HG03064 (cell line): ENCODE results near the gene CCT5.
"Not testable (repeated sequence)": the region's sequence is repeated elsewhere in the genome, so short reads cannot be mapped to it uniquely, and the experiment has no call there.

Experiments used
- ATAC-seq: cut with Tn5 transposase; IDR thresholded peaks from one replicate; pipeline ENCODE4 v1.9.1; 2021; ENCODE audit warnings: low read depth; ENCODE audit not compliant: unreplicated experiment

Gene CCT5

DNA sequence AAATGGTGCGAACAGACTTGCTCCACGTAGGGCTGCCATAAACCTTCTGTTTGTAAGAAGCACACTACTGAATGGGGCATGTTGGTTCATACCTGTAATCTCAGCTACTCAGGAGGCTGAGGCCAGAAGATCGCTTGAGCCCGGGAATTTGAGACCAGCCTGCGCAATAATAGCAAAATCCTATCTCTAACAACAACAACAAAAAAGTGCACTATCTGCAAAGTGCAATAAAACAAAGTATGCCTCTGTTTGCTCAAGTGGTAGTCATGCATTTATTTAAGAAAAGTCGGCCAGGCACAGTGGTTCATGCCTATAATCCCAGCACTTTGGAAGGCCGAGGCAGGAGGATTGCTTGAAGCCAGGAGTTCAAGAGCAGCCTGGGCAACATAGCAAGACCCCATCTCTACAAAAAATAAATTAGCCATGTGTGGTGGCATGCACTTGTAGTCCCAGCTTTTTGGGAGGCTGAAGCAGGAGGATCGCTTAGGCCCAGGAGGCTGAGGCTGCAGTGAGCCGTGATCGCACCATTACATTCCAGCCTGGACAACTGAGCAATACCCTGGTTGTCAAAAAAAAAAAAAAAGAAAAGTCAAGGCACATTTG is 5.6 kb upstream of the CCT5 start:
- ATAC-seq, result no peak

DNA sequence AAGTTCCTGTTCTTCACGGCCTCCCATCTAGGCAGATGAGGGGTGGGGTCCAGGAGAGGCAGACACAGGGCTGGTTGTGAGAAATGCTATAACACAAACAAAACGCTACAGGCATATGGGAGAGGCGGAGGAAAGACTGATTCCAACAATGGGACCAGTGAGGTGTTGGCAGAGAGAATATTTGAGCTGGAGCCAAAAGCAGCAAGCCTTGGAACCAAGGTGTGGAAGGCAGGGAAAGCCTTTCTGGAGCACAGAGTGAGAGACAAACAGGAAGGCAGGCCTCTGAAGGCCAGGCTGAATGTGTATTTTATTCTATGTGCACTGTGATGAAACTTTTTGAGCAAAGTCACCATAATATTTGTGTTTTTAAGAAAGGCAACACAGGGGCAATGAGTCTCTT is 3.3 kb upstream of the CCT5 start:
- no peak for ATAC-seq

DNA sequence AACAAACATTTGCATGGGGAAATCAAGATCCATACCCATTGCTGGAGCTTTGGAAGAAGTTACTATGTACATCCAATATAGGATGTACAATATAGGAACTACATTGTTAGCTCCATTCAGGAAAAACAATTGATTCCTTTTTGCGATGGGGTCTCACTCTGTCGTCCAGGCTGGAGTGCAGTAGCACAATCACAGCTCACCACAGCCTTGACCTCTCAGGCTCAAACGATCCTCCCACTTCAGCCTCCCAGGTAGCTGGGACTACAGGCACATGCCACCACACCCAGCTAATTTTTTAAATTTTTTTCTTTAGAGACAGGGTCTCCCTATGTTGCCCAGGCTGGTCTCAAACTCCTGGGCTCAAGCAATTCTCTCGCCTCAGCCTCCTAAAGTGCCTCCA is 2.9 kb upstream of the CCT5 start:
- ATAC-seq, result not testable (repeated sequence)

DNA sequence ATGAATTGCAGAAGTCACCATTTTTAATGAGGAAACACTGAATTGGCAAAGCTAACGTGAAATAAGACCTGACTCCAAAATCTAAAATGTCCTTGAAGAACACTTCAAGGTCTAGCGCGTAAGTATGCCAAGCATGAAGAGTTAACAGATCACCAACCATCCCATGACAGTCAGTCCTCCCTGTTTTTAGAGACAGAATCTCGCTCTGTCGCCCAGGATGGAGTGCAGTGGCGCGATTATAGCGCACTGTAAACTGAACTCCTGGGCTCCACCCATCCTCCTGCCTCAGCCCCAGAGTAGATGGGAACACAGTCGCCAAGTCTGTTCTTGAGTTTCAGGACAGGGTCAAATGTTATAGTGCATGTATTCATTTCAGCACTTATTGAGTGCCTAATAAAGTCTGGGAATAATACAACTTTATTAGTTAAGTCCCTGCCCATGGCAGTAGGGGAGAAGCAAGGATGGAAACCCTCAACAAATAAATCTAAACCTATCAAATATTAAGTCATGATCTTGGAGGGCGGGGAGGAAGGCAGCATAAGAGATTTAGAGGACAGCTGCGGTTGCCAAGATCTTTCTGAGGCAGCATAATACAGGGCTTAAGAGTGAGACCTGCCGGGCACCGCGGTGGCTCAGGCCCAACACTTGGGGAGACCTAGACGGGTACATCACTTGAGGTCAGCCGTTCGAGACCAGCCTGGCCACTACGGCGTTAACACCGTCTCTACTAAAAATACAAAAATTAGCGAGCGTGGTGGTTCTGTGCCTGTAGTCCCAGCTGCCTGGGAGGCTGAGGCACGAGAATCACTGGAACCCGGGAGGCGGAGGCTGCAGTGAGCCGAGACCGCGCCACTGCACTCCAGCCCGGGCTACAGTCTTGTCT is 1.5 kb upstream of the CCT5 start:
- ATAC-seq, result no peak

DNA sequence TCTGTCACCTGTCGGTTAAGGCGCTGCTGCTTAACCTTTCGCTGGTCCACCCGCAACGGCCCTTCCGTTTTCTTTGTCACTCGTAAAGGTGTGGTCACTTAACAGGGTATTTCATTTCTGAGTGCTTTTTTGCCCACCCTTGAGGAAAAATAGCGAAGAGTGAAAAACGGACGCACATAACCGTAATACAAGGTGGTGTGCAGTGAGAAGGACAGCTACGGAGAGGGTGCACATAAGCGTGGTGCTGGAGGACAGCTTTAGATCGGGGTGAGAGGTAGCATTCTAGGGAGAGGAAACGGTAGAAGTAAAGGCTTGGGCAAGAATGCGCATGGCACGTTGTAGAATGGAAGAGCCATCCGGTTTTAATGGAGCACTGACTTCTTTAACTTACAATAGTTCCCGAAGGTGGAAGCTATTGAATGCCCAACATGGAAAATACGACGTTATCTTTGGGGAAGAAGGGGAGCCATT is 761 bp downstream of the CCT5 start:
- peak; percentile 10 for ATAC-seq

DNA sequence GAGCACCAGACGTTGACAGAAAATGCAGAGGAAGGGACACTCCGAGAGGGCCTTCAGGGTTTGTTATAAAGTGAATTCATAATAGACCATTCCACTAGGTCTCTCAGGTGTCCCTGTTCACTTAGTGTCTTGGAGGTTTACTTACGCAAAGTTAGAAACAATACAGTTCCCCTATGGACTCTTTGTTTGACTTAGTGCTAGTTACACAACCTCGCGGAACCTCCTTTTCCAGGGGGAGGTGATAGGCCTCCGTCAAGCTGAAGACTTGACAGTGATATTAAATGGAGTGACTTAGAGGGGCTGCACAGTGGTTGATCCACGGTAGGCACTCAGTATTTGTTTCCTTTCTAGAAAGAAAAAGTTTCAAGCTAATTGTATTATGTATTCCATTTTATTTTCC is 1.3 kb downstream of the CCT5 start:
- no peak for ATAC-seq

DNA sequence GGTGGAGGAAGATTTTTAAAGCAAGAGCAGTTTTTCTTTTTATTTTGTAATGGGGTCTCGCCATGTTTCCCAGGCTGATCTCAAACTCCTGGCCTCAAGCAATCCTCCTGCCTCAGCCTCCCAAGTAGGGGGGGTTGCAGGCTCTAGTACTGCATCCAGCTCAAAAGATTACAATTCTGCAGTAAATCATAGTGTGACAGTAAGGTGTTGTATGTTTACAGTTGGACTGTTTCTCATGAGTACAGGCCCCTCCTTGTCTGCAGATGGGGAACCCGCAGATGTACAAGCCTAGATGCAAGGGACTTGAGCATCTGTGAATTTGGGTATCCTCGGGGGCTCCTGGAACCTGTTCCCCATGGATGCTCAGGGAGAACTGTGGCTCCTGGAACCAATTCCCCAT is 3.3 kb downstream of the CCT5 start:
- no peak for ATAC-seq

DNA sequence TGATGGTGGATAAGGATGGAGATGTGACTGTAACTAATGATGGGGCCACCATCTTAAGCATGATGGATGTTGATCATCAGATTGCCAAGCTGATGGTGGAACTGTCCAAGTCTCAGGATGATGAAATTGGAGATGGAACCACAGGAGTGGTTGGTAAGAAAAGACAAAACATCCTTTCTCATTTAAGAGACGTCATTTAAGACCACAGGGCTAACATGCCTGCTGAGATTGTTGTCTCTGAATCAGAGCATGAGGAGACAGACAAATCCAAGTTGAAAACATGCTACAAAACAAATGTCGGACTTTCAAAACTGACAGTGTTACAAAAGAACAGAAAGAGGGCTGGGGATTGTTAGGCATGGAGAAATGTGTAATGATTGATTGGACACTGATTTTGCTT is 4.6 kb downstream of the CCT5 start:
- ATAC-seq, result no peak

DNA sequence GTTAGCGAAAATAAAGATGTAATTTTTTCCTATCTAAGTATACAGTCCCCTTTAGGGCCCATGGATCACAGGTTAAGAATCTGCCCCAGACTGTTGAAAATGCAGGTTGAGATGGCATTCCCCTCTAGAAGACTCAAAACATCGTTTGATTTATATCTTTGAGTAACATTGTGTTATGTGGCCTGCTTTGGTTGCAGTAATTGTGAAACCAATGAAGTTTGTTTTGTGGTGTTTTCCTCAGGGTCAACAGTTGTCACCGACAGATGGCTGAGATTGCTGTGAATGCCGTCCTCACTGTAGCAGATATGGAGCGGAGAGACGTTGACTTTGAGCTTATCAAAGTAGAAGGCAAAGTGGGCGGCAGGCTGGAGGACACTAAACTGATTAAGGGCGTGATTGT is 7.8 kb downstream of the CCT5 start:
- no peak for ATAC-seq

DNA sequence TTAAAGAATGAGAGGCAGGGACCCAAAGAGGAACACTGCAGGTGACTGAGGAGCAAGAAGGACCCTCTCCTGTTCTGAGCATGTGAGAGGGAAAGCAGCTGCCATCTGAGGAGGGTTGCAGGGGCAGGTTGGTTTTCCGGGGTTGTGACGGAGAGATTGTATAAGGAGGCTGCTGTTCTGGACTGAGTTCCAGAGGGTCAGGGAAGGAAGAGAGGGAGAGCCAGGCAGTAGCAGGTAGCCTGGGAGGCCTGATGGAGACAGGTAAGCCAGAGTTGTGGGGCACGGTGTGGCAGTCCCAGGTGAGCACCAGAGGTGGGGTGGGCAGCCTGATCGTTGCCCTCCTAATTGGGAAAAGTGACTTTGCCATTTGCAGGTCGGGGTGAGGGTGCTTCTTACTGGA is 9.8 kb downstream of the CCT5 start:
- ATAC-seq, result no peak

DNA sequence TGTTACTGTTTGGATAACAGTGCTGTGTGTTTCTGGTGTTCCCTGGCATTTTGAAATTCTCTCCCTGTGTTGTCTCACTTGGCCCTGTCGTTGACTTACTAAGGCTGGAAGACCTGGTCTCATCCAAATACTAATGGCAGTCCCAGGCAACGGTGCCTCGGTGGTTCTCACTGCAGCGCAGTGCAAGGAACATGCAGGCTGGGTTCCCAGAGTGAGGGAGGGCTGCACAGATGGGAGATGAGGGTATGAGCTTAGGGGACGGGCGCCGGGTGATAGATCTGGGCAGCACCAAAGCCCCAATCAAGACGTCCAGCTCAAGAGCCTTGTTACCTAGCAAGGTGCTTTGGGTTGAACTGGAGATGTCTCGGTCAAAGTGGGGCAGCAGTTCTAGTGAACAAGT is 11.0 kb downstream of the CCT5 start:
- no peak for ATAC-seq

DNA sequence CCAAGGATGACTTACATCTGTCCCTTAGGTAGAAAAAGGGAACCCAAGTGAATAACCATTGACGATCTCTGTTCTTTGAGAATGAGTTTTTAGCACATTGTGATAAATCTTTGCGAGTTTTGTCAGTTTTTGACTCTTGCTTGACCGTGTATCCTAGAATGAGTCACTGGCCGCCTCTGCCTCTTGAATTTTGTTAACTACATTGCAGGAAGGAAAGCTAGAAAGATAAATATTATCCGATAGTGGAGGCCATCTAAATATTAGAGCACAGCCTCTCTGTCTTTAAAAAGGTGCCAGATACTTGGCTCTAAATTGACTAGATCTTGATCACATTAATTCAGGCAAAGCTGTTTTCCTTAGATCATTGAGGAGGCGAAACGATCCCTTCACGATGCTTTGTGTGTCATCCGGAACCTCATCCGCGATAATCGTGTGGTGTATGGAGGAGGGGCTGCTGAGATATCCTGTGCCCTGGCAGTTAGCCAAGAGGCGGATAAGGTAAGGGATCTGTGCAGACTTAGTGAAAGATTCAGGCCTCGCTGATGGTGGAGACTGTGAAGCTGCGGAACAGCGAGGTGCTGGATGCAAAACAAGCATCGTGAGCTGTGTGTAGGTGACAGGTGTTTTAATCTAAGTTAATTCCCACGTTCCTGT is 12.2 kb downstream of the CCT5 start:
- no peak for ATAC-seq

DNA sequence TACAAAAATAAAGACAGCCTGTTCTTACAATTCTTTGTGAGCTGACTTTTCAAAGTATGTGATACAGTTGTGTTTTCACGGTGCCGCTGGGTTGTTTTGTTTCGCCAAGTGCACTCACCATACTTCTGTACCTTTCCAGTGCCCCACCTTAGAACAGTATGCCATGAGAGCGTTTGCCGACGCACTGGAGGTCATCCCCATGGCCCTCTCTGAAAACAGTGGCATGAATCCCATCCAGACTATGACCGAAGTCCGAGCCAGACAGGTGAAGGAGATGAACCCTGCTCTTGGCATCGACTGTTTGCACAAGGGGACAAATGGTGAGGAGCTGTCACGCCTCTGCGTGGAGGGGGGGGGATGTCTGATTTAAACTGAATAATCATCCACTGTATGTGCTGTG is 12.9 kb downstream of the CCT5 start:
- no peak for ATAC-seq

DNA sequence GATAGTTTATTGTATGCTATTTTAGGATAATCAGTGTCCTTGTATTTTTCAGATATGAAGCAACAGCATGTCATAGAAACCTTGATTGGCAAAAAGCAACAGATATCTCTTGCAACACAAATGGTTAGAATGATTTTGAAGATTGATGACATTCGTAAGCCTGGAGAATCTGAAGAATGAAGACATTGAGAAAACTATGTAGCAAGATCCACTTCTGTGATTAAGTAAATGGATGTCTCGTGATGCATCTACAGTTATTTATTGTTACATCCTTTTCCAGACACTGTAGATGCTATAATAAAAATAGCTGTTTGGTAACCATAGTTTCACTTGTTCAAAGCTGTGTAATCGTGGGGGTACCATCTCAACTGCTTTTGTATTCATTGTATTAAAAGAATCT is 14.5 kb downstream of the CCT5 start:
- no peak for ATAC-seq

DNA sequence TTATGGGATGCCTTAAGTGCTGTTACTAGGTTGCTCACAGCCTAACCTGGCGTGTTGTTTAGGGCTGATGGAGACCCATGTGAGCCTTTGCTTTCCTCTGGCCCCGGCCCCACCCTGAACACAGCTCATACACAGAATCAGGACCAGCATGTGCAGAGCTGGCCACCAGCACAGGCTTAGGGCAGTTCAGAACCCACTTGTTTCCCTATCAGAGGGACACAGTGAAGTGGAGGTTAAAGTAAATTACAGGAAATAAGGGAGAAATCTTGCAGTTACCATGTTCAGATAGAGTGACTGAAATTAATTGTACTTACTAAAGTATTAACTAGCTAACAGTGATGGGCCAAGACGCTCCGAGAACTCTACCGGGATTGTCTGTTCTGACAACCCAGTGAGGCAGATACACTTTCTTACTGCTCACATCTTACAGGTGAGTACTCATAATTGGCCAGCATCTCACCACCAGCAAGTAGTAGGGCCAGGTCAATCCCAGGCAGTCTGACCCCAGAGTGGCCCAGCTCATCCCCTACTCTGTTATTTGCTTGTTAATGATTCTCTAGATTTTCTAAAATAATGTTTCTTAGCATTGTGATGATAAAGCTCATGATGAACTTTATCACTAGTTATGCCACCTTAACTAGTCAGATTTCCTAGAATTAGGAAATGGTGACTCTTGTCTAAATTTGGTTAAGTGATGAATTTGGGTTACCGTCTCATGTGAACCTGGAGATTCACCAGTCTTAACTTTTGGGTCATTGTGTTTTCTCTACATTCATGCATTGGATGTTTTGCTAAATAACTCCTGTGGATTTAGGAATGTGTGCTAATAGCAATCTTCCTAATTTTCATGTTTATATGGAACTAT is 15.4 kb downstream of the CCT5 start:
- ATAC-seq, result no peak

DNA sequence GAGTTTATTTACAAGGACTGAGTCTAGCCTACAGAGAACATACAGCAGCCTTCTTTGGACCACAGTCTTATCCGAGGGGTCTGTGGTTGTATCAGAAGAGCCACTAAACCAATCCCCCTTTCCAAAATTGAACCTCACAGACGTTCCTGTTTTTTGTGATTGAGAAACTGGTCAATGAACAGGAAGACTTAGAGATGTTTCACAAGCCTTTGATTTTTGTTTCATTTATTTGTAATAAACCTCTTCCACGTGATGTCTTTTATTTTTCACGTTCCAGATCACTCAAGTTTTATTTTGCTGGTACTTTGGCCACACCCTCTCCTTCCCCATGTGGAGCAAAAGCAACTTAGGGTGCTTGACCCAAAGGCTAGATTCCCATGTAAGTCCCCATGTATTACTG is 16.1 kb downstream of the CCT5 start:
- no peak for ATAC-seq

DNA sequence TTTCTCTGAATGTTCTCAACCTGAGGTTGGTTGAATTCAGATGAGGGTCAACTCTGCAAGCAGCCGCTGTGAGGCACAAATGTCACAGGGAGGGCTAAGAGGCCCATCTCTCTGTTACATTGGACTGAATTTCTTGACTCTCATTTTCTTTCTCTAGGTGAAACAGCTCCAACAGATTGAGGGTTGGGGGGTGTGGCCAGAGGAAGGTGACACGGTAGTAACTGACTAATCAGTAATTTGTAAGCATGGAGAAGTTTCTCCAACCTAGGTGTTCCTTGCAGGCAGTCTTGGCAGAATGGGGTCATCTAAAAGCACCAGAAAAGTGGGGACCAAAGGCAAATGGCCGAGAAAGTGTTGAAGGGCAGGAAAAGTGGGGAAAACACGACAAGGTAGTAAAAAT is 16.8 kb downstream of the CCT5 start:
- no peak for ATAC-seq

DNA sequence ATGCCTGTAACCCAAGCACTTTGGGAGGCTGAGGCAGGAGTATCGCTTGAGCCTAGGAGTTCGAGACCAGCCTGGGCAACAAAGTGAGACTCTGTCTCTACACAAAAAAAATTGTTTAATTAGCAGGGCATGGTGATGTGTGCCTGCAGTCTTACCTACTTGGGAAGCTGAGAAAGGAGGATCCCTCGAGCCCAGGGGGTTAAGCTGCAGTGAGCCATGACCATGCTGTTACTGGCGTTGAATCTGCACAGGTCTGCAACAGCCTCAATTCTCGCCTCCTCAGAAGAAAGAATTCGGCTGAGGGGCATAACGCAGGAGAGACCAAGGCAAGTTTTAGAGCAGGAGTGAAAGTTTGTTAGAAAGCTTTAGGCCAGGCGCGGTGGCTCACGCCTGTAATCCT is 18.0 kb downstream of the CCT5 start:
- no peak for ATAC-seq

DNA sequence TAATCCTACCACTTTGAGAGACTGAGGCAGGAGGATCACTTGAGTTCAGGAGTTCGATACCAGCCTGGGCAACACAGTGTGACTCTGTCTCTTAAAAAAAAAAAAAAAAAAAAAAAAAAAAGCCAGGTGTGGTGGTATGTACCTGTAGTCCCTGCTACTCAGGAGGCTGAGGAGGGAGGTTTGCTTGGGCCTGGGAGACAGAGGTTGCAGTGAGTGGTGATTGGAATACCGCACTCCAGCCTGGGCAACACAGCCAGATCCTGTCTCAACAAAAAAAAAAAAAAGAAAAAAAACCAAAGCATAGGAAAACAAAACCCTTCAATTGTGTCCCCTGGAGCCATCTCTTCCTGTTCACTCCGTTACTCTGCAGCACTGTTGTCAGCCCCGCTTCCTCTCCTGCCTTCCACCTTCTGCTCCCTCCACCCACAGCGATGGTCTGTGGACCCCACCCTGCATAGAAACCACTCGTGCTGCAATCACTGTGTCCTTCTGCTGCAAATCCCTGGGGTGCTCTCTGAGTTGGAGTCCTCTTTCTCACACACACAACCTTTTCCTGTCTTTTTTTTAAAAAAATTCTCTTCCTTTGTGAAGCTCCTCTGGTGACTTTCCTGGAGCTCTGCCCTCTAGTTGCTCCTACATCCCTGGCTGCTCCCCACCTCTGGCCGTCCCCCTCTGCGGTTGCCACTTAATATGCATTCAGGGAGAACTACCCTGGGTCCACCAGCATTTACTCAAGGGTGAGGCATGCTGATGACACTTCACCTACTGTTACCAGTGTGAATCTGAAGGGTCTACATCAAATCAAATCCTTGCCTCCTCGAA is 22.2 kb downstream of the CCT5 start:
- ATAC-seq, result no peak

DNA sequence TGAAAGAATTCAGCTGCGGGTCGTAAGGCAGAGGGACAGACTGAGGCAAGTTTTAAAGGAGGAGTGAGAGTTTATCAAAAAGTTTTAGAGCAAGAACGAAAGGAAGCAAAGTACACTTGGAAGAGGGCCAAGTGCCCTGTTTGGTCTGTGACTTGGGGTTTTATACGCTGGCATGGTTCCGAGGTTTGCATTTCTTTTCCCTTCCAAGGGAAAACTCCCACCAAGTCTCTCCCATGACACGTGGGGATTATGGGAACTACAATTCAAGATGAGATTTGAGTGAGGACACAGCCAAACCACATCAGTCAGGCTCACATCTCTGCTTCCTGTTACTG is 22.8 kb downstream of the CCT5 start:
- ATAC-seq, result not testable (repeated sequence)
